CD4-positive, alpha-beta T cell treated with Interleukin-6 for 4 hours (primary cell): ENCODE measurements around the gene ANKS1A.
"Not testable (repeated sequence)": the region's sequence is repeated elsewhere in the genome, so short reads cannot be mapped to it uniquely, and the experiment has no call there.

Experiments
- DNase-seq: peaks from one replicate; pipeline ENCODE4 v3.0.0-alpha.2; 2020; ENCODE audit warnings: mixed read lengths

Gene ANKS1A

GRCh38 chr6:35001349-35001748 lies 112.3 kb downstream of the ANKS1A start:
- not testable (repeated sequence) for DNase-seq

DNA sequence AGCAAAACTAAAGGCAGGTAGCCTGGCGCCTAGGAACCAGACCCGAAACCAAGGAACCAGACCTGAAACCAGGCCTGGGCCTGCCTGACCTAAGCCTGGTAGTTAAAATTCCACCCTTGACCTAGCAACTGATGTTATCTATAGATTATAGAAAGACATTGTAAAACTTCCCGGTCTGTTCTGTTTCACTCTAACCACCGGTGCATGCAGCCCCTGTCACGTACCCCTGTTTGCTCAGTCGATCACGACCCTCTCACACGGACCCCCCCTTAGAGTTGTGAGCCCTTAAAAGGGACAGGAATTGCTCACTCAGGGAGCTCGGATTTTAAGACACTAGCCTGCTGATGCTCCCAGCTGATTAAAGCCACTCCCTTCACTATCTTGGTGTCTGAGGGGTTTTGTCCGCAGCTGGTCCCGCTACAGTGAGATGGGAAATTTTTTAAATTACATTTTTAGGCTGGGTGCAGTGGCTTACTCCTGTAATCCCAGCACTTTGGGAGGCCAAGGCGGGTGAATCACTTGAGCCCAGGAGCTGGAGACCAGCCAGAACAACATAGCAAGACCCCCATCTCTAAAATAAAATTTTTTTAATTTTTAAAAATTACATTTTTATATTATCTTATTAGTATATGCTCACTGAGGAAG lies 115.0 kb downstream of the ANKS1A start:
- not testable (repeated sequence) for DNase-seq

DNA sequence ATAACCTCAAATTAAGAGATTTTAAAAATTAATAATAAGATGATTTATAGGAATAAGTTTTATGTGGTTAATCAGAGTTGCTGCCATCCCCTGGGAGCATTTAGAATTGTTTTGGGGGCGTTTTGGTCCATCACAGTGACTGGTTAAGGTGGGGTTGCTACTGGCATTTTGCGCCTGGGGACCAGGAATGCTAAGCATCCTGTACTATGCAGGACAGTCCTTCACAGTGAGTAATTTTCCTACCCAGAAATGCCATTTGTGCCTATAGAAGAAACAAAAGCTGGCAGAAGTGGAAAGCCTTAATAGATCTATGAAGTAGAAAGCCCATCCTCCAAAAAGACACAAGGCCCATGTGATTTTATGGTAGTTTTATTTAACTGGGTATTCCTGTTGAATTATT lies 118.0 kb downstream of the ANKS1A start:
- DNase-seq = no peak

DNA sequence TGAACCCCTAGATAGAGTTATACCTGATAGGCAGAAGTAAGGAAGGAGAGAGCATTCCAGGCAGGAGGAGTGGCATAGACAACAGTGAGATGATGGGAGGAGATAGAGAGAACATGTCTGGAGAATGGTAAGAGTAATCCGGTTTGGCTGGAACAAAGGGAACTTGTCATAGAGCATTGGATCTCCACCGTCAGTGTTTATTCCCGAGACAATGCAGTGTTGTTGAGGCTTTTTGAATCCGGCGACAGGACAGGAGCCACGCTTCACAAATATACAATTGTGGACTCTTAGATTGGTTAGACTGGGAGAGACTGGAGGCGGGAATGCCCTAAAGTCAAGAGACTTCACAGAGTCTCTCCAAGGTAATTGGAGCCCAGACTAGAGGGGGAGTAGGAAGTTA lies 119.8 kb downstream of the ANKS1A start:
- DNase-seq = no peak

DNA sequence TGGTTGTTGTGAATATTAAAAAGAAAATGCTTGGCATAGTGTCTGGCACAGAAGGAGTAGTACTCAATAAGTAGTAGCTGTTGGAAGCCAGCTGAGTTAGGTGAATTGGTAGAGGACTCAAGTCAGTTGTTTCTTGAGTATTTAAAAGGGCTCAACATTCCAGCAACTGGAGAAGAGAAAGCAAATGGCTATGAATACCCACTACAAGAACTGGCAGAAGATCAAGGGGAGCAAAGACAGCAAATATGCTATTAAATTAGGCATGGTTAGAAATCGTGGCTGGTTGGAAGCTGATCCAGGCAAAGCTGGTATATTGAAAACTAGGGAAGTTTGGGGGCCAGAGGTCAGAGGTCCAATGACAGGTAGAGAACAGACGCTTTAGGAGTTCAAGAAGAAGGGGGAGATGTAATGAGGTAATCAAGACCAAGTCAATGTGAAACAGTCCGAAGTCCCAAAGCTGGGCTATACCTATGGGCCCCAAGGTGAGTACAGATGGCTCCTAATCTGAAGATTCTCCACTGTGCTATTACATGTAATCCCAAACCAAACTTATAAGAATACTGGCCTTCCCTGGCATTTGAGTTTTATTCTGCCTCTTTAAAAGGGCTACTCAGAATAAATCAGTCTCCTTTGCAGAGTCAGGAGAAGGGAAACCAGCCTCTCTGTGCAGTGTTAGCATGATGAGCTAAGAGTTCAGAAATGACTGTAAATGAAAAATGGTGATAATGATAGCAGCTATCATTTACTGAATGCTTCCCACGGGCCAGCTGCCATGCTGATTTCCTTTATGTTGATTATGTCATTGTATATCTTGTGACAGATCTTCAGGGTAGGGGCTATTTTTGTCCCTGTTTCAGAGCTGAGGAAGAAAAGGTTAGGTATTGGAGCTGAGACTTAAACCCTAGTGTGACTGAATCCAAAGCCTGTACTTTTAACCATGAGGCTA lies 122.3 kb downstream of the ANKS1A start:
- no peak for DNase-seq

DNA sequence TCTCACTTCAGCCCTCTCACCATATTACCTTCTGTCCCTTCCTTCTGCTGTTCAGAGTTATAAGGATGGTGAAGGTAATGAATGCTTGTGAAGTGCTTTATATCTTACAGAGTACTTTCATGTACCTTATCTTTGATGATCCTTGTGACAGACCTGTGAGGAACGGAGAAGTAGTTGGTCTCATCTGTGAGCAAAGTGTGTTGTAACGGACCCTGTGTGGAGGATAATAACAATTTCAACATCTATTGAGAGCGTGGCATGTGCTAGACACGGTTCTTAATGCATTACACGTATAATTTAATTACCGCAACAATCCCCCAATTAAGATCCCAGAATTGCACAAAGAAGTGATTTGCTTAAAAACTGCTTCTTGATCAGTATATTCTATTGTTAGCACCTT lies 124.6 kb downstream of the ANKS1A start:
- DNase-seq = no peak

DNA sequence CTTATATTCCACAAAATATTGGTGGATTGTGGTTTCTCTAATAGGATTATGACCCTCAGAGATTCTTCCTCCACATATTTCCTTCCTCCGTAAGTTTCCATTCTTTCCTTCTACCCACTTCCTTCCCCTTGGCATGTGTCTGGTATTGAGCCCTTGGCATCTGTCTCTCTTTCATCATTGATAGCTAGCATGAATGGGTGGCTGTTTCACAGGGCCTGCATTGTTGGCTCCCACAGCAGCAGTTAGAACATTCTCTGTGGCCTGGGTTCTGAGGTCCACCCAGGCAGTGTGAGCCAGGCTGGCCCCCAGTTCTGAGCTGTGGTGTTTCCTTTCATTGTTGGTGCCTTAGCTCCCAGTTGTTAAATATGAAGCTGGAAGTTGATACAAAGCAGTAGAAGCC lies 125.3 kb downstream of the ANKS1A start:
- DNase-seq = no peak

- DNase-seq = no peak
Observed at GRCh38 chr6:35014786-35015185, 125.7 kb downstream of the ANKS1A start.

DNA sequence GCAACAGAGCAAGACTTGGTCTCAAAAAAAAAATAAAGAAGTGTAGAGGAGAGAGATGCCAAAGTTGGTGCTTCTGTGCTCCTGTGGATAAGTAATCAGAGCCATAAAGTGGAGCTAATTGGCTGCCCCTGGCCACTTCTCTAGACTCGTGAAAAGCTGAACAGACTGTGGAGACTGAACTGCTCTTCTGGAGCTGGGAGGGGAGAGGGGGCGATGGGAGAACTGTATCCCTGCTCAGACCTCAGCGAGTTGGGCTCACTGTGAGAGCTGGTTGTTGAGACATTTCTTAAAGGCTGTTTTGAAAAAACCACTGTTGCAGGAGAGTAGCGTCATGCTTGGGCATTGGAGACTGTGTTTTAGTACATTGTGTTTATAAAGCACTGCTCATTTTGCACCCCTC lies 126.4 kb downstream of the ANKS1A start:
- DNase-seq = no peak

DNA sequence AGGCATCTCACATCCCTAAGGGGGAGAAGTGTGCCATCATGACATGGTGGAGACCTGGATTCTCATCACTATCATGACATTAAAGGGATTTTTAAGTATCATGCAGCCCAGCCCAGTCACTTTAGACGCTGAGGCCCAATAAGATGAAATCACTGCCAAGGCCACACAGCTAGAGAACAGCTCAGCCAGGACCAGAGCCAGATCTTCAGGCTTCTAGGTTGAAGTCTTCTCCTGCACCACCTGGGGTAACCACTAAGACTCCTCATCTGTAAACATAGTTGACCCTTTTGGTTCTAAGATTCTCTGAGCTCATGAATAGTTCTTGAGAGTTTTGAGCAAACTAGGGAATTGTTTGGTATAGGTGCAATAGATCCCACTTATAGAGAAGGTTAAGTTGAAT lies 126.9 kb downstream of the ANKS1A start:
- no peak for DNase-seq

GRCh38 chr6:35016502-35017321 lies 127.7 kb downstream of the ANKS1A start:
- no peak for DNase-seq

GRCh38 chr6:35017411-35018181 lies 128.5 kb downstream of the ANKS1A start:
- DNase-seq = no peak

DNA sequence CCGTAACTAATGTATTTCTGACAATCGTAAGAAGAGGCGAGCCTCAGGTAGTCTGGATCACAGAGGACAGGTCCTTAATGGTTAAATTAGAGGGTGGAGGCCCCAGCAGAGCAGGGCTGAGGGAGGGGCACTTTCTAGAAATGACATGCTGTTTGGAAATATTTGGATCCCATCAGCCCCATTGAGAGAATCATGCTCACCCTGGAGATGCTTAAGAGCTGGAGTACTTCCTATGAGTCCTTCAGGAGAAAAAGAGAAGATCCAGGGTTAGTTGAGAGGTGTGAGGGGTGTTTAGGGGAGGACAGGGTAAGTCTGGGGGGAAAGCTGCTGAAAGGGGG lies 129.1 kb downstream of the ANKS1A start:
- DNase-seq = no peak

- DNase-seq = no peak
Observed at GRCh38 chr6:35018746-35019145, 129.7 kb downstream of the ANKS1A start.

GRCh38 chr6:35019171-35019570 lies 130.1 kb downstream of the ANKS1A start:
- DNase-seq = no peak

DNA sequence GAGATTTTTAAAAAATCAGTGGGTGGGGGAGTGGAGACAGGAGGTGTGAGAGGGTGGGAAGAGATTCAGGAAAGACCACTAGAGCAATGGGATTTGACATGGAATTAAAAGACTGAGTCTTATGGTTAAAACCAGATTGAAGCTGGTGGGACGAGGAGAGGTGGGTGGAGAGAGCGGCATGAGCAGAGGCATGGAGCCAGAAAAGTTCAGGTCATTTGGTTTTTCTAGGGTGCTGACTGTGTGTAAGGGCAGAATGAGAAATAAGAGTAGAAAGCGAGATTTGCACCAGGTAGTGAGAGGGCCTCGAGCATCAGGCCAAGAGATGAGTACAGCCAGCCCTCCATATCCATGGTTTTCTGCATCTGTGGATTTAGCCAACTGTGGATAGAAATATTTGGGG lies 130.8 kb downstream of the ANKS1A start:
- no peak for DNase-seq

- no peak for DNase-seq
Observed at GRCh38 chr6:35021004-35021403, 131.9 kb downstream of the ANKS1A start.

GRCh38 chr6:35023091-35024000 lies 134.3 kb downstream of the ANKS1A start:
- DNase-seq = no peak

- DNase-seq = no peak
Observed at GRCh38 chr6:35024551-35025054, 135.5 kb downstream of the ANKS1A start.

DNA sequence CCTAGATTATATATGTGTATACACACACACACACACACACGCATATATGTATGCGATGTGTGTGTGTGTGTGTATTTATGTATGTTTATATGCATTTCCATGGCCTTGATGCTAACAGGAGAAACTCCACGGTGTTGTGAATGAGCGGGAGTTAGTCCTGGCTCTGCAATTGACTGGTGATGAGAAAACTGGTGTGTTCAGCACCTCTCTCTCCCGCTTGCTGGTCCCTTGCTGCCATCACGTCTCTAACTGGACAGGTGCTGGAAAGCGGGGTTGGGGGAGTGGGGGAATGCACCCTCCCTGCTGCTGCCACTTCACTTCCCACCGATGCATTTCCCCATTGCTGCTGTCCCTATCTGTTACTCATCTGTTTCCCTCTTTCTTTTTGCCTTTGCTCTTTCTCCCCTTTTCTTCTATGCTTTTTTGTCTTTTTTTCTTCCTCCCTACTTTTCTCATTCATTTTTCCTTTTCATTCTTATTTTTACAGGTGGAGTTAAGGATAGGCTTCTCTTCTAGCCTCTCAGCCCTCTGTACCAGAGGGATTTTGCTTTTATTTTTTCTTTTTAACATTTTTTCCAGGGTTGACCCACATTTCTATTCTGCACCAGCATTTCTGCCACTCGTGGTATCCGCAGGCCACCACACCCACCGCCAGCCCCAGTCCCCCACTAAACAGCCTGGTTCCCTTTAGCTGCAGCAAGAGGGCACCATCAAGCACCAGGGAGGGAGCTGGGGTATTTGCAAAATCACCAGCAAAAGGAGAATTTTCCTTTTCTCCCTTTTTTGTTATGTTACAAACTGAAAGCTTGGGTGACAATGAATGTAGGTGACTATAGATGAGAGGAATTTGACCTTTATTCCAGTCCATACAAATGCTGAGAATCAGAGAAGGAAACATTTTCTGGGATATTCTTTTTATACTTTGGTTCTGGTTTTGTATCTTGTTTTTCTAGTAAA lies 136.5 kb downstream of the ANKS1A start:
- DNase-seq = no peak
